SK-N-MC (cell line): ENCODE measurements around the gene PARVA.

Experiments
- DNase-seq: peaks from one replicate; pipeline ENCODE4 v3.0.0-alpha.2; 2011; ENCODE audit warnings: low read depth, low spot score
- H3K27ac ChIP-seq: fragments of 200-600 bp; sonication (generic); 2 replicates; pipeline ENCODE4 v1.5.1; 2016; ENCODE audit warnings: mixed run types
- H3K36me3 ChIP-seq: fragments of 200-600 bp; sonication (generic); 2 replicates; pipeline ENCODE4 v1.6.1; 2017; ENCODE audit warnings: antibody characterized with exemption, low read length, mixed read lengths; ENCODE audit not compliant: insufficient read depth
- H3K4me3 ChIP-seq: fragments of 200-600 bp; sonication (generic); 2 replicates; pipeline ENCODE4 v1.5.1; 2016
- H3K9ac ChIP-seq: fragments of 200-600 bp; sonication (generic); 2 replicates; pipeline ENCODE4 v1.8.0; 2017; ENCODE audit warnings: mixed run types, mixed read lengths; ENCODE audit not compliant: insufficient read length
- H3K9me3 ChIP-seq: fragments of 200-600 bp; sonication (generic); 2 replicates; pipeline ENCODE4 v1.6.1; 2017; ENCODE audit warnings: low read depth, mild to moderate bottlenecking, antibody characterized with exemption, low read length, moderate library complexity, mixed read lengths
- EZH2 ChIP-seq: fragments of 200-600 bp; sonication (generic); IDR thresholded peaks from one replicate; pipeline ENCODE4 v1.6.1; 2017; ENCODE audit warnings: antibody characterized with exemption
- FOXP2 ChIP-seq: optimal IDR thresholded peaks from 2 replicates; pipeline ENCODE3; 2011; ENCODE audit warnings: mild to moderate bottlenecking, moderate library complexity; ENCODE audit not compliant: insufficient read depth; ENCODE audit errors: extremely low read length, control extremely low read depth
- POLR2AphosphoS5 ChIP-seq: IDR thresholded peaks from 2 replicates; pipeline ENCODE4 v1.6.1; 2012; ENCODE audit warnings: mild to moderate bottlenecking, low read depth, low read length, borderline replicate concordance

Gene PARVA

GRCh38 chr11:12377106-12377823, at the start of gene PARVA:
TSS of gene PARVA (plus strand) at chr11:12377571. CDS start at chr11:12377648, 77 bp downstream.
- Histone ChIP-seq H3K4me3 (peak within 1 kb of the TSS; percentile 93), H3K27ac (no peak within 1 kb of the TSS), H3K9ac (peak within 1 kb of the TSS; percentile 89), H3K9me3 (no peaks in the 10 kb centered on the region), H3K36me3 (no peaks in the 10 kb centered on the region)
- no peak for DNase-seq
- TF ChIP-seq POLR2AphosphoS5 (peak; percentile 35; the same call in 1 of the 2 replicates), EZH2 (no peak)

GRCh38 chr11:12329169-12329568, 48.2 kb upstream of the PARVA start:
- no peak overlapping the region for H3K4me3 ChIP-seq
- no peak for DNase-seq
- H3K27ac ChIP-seq: no peak overlapping the region
- H3K9ac ChIP-seq: no peak overlapping the region
- H3K36me3 ChIP-seq: no peaks in the 10 kb centered on the region
- TF ChIP-seq FOXP2 (no peak), EZH2 (no peak), POLR2AphosphoS5 (no peak)
- no peaks in the 10 kb centered on the region for H3K9me3 ChIP-seq

GRCh38 chr11:12329797-12330196, 47.6 kb upstream of the PARVA start:
- Histone ChIP-seq H3K36me3 (no peaks in the 10 kb centered on the region), H3K27ac (no peak overlapping the region), H3K9ac (no peak overlapping the region), H3K4me3 (no peak overlapping the region), H3K9me3 (no peaks in the 10 kb centered on the region)
- no peak for DNase-seq
- TF ChIP-seq FOXP2 (no peak), POLR2AphosphoS5 (no peak), EZH2 (no peak)

GRCh38 chr11:12330485-12331231, 46.7 kb upstream of the PARVA start:
- H3K4me3 ChIP-seq: no peak overlapping the region
- no peak overlapping the region for H3K9ac ChIP-seq
- TF ChIP-seq POLR2AphosphoS5: no peak
- no peak for TF ChIP-seq EZH2
- no peak for TF ChIP-seq FOXP2
- no peaks in the 10 kb centered on the region for H3K36me3 ChIP-seq
- DNase-seq: no peak
- H3K9me3 ChIP-seq: no peaks in the 10 kb centered on the region
- H3K27ac ChIP-seq: no peak overlapping the region

GRCh38 chr11:12331239-12331874, 46.0 kb upstream of the PARVA start:
- H3K9me3 ChIP-seq: no peaks in the 10 kb centered on the region
- DNase-seq: peak; percentile 63
- no peak overlapping the region for H3K9ac ChIP-seq
- H3K27ac ChIP-seq: no peak overlapping the region
- no peaks in the 10 kb centered on the region for H3K36me3 ChIP-seq
- TF ChIP-seq POLR2AphosphoS5 (no peak), EZH2 (no peak), FOXP2 (no peak)
- no peak overlapping the region for H3K4me3 ChIP-seq

- no peak overlapping the region for H3K27ac ChIP-seq
- DNase-seq: no peak
- TF ChIP-seq POLR2AphosphoS5 (no peak), FOXP2 (no peak), EZH2 (no peak)
- H3K4me3 ChIP-seq: no peak overlapping the region
- H3K36me3 ChIP-seq: no peaks in the 10 kb centered on the region
- H3K9me3 ChIP-seq: no peaks in the 10 kb centered on the region
- no peak overlapping the region for H3K9ac ChIP-seq
Measured at GRCh38 chr11:12343526-12343925, 33.8 kb upstream of the PARVA start.

- no peak overlapping the region for H3K27ac ChIP-seq
- H3K4me3 ChIP-seq: no peak overlapping the region
Measured at GRCh38 chr11:12353534-12353933, 23.8 kb upstream of the PARVA start.

GRCh38 chr11:12354750-12355545, 22.4 kb upstream of the PARVA start:
- no peak overlapping the region for H3K27ac ChIP-seq
- H3K36me3 ChIP-seq: no peaks in the 10 kb centered on the region
- no peak overlapping the region for H3K9ac ChIP-seq
- H3K4me3 ChIP-seq: no peak overlapping the region
- DNase-seq: no peak
- TF ChIP-seq POLR2AphosphoS5 (no peak), FOXP2 (no peak)
- no peaks in the 10 kb centered on the region for H3K9me3 ChIP-seq

More at GRCh38 chr11:12353534-12353933, 23.8 kb upstream of the PARVA start:
- no peak for TF ChIP-seq FOXP2
- no peak for TF ChIP-seq EZH2
- no peaks in the 10 kb centered on the region for H3K36me3 ChIP-seq
- no peak overlapping the region for H3K9ac ChIP-seq
- no peak for DNase-seq
- H3K9me3 ChIP-seq: no peaks in the 10 kb centered on the region
